IPS DF 19.7 (cell line): Measurements from ENCODE around the gene SMARCAL1.

Experiments used
- DNase-seq: peaks from one replicate; pipeline ENCODE4 v3.0.0-alpha.2; 2013; ENCODE audit warnings: low read depth, low spot score

Gene SMARCAL1

DNA sequence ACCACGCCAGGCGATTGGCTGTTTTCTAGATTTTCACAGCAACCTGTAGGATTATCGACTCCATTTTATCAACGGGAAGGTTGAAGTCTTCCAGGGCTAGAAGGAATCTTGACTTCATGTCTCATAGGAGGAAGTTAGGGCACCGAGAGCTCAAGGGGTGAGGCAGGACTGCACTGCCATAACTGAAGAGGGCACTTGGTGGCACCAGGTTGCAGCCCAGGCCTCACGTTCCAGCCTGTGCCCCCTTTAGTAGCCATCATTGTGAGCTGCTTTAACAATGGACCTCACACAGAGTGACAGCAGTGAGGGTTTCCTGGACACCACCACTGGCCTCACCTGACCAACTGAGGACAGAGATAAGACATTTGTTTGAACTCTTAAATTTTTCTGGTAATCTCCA, 63.5 kb downstream of the SMARCAL1 start:
- DNase-seq, result no peak

DNA sequence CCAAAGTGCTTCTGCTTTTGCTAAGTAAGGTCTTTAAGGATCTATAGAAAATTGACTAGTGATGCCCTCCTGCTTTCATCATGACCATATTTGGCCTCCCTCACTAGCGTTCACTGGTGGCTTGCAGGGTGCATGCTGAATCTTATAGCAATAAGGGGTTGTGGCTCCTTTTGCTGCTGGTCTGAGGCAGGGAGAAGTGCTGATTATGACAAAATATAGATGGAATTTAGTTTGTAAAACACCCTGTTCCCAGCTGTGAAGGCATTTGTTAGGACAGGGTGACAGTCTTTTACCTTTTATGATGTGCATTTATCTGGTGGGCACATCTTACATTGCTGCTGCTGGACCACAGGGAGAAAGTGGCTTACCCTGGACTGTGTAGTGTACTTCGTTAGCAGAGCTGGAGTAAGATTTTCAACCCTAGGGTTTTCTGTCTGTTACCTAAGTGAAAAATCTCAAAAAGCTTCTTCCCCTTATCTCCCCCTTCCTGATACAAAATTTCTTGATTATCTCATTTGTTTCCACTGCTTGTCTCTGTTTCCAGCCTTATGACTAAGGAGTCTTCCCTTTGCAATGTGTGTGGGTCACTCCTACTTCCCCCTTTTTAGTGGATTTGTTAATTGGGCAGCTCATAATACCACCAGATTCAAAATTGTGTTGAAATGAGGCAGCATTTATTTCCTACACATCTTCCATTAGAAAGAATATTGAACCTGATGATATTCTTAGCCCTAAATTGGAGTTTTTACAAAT, 65.2 kb downstream of the SMARCAL1 start:
- DNase-seq, result no peak

- no peak for DNase-seq
Measured at GRCh38 chr2:216478151-216478550, 65.9 kb downstream of the SMARCAL1 start.

- DNase-seq, result no peak
Measured at GRCh38 chr2:216478791-216479190, 66.5 kb downstream of the SMARCAL1 start.

- DNase-seq, result no peak
Measured at GRCh38 chr2:216480221-216480620, 67.9 kb downstream of the SMARCAL1 start.

DNA sequence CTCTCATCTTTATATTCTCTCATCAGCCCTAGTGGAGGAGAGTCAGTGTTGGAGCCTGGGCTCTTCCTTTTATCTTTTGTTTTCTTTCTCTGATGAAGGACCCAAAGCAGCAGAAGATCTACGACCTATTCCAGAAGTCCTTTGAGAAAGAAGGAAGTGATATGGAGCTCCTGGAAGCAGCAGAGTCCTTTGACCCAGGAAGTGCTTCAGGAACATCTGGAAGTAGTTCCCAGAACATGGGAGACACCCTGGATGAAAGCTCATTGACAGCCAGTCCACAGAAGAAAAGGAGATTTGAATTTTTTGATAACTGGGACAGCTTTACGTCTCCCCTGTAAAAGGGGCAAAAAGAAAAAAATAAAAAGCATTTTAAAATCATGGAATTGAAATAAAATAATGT, 70.4 kb downstream of the SMARCAL1 start:
- no peak for DNase-seq

GRCh38 chr2:216485237-216485636, 73.0 kb downstream of the SMARCAL1 start:
- DNase-seq, result no peak

- DNase-seq, result no peak
Measured at GRCh38 chr2:216485745-216486144, 73.5 kb downstream of the SMARCAL1 start.

- DNase-seq, result no peak
Measured at GRCh38 chr2:216486271-216486670, 74.0 kb downstream of the SMARCAL1 start.

DNA sequence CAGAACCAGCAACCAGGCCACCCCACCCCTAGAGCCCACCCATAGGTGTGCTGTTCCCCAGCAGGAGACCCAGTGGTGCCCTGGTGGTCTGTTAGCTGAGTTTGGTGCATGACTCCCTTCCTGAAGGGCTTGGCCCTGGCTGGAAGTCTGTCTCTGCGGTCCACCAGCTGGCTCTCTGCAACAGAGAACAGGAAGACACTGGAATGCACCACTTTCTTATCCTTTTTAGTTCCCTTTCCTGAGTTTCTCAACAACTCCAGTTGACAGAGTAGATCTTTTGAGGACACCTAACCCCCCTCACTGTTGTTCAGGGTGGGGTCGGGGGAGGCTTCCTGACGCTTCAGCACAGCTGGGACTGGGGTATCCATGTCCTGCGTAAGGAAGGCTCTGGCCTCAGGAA, 74.4 kb downstream of the SMARCAL1 start:
- no peak for DNase-seq

- no peak for DNase-seq
Measured at GRCh38 chr2:216490061-216490460, 77.8 kb downstream of the SMARCAL1 start.

DNA sequence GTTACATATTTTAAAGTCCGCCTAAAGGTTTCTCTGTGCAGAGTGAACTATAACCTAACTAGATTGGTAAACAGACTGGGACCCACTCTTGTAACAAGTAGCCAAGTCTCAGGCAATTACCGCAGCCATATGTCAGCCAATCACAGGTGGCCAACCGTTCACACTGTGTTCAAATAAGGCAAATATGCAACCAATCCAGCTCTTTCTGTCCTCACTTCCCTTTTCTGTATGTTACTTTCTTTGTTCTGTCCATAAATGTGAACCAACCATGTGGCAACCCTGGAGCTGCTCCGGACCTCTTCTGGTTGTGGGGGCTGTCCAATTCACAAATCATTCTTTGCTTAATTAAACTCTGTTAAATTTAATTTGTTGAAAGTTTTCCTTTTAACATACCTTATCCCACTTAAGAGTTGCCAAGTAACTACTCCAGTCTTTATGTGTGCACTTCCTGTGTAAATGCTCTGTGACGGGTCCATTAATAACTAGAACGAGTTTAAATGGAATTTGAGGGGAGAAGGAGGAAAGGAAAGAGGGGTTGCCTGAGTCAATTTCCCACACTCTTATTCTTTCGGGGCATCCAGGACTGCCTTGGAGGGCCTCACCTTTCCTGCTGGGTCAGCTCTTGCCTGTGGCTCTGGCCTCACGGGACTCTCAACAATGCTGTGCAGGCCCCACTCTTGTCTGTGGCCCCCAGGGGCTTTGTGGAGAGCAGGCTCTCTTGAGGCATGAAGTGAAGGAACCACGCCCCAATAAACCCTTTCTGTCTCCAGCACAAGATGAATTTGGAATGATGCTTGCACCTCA, 79.7 kb downstream of the SMARCAL1 start:
- no peak for DNase-seq

DNA sequence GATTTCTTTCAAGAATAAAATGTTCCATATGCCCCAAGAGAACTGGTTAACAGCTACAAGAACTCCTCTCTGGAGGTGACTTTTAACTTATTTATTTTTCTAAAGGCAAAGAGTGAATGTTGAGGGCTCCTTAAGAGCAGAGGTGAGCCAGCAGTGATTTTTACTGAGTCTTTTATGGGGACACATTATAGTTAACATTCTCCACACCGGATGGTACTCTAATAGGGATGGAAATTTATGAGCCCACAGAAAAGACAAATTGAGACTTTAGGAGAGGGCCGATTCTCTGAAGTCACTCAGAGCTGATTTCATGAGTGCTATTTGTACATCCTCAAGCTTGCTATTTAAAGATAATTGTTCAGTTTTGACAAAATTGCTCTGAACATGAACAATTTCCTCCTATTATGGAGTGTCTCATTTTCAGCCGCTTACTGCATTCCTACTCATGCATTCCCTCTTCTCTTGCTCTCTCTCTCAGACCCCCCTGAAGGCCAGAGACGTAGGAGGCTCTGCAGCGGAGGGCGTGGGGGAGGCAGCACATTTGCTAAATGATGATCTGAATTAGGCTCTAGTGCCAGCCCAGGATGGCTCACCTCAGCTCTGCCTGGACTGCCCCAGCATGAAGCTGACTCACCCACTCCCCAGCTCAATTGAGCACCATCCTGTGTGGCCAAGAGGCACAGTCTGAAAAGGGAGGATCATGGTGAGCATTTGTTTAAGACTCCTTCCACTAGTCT, 80.5 kb downstream of the SMARCAL1 start:
- DNase-seq, result no peak

- no peak for DNase-seq
Measured at GRCh38 chr2:216493334-216493685, 81.0 kb downstream of the SMARCAL1 start.

- no peak for DNase-seq
Measured at GRCh38 chr2:216495656-216496055, 83.4 kb downstream of the SMARCAL1 start.

DNA sequence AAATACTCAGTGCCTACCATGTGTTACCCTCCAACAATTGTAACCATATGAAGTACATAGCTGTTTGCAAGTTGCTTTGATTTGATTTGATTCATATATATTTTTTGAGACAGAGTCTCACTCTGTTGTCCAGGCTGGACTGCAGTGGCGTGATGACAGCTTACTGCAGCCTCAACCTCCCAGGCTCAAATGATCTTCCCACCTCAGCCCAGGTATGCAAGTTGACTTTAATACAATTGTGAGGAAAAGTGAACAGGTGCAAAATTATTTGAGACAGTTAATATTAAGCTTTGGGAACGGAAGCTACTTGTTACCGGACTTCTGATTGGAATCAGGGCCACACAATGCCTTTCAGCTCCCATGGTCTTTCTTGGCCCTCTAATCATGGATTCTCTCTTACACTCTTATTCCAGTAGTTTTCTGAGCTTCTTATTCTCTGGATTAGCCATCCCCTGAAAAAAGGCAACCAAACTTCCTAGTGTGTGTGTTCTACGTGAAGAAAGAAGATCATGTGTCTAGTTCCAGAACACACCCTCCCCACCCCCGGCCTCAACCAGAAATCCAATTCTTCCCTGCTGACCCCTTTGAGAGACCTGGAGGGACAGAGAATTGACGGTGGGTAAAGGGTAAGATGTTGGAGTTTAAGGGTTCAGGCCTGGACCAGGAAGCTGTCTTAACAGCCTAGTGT, 85.2 kb downstream of the SMARCAL1 start:
- DNase-seq, result no peak

- no peak for DNase-seq
Measured at GRCh38 chr2:216498070-216498378, 85.7 kb downstream of the SMARCAL1 start.

GRCh38 chr2:216498379-216499352, 86.4 kb downstream of the SMARCAL1 start, which contains the start of gene RPL37A:
Gene RPL37A (plus strand): TSS chr2:216498844. CDS start chr2:216498875, 31 bp downstream.
- peak; percentile 87 for DNase-seq

- no peak for DNase-seq
Measured at GRCh38 chr2:216499641-216500218, 87.4 kb downstream of the SMARCAL1 start.

DNA sequence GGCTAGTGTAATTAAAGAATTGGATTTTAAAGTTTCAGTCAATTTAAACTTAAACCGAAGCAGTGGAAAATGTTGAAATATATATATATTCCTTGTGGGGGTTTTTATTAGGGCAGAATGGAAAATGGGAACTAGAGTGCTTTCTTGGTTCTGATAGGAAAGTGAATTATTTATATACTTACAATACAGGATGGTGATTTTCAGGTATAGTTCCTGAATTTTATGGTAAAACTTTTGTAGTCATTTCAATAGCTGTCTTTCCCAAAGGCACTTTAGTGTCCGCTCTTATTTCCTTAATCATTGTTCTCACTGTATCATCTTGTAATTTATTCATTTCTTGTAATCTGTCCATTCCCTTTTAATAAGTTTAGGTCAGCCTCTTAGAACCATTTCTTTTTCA, 88.3 kb downstream of the SMARCAL1 start:
- no peak for DNase-seq
